ENCODE results near the gene GAS6. TPM values are rescaled to one million over a fixed set of nuclear protein-coding genes. Genes with fewer than 3 reads are reported as not detected.

GAS6 gene
- total RNA-seq, 4 donors from 2014 or later = 152 to 284 (median 169) TPM

- H3K27ac ChIP-seq = peak overlapping the region; percentile 56 to 95 (median 64)
- peak; percentile 70 for DNase-seq
- no peaks in the 10 kb centered on the region for H3K36me3 ChIP-seq
- H3K4me3 ChIP-seq = no peak overlapping the region
- H3K27me3 ChIP-seq = no peaks in the 10 kb centered on the region
- WGBS, 2 donors (ENCODE audit: low coverage in 1 of 2) = 51% methylated on average over 33 of the region's 33 CpGs; no CpG with 5 or more reads in 1 of the 2 donors
- TF ChIP-seq CTCF (IDR thresholded peaks at IDR 0.05) = no peak
- no peak for TF ChIP-seq POLR2AphosphoS5 (IDR thresholded peaks at IDR 0.05)
- TF ChIP-seq EP300 (IDR thresholded peaks at IDR 0.05; ENCODE audit: low read depth) = no peak
- TF ChIP-seq POLR2A (IDR thresholded peaks at IDR 0.05) = no peak
- H3K9me3 ChIP-seq = no peaks in the 10 kb centered on the region
- intact Hi-C loops (cut with DNase I; ENCODE audit: low total_unique reads) = no loop called here
- in situ Hi-C loops (cut with MboI; ENCODE audit: low pct_ligation_motif_present in 1 of 4, low pct_unique_long_range_greater_than_20kb in 1 of 4, low sequenced_read_pairs in 3 of 4) = no loop called here
- peaks cover 47 to 79% (median 65%) of the 10 kb centered on the region in 4 donors for H3K4me1 ChIP-seq
Observed at GRCh38 chr13:113855012-113855921, 8.6 kb downstream of the GAS6 start.

- TF ChIP-seq POLR2A (IDR thresholded peaks at IDR 0.05) (no peak), POLR2AphosphoS5 (IDR thresholded peaks at IDR 0.05) (no peak)
- H3K27ac ChIP-seq = peak overlapping the region; percentile 56 to 95 (median 64)
- H3K4me3 ChIP-seq = no peak overlapping the region
- in situ Hi-C loops (cut with MboI; ENCODE audit: low pct_ligation_motif_present in 1 of 4, low pct_unique_long_range_greater_than_20kb in 1 of 4, low sequenced_read_pairs in 3 of 4) = no loop called here
- H3K4me1 ChIP-seq = peaks cover 41 to 77% (median 65%) of the 10 kb centered on the region in 4 donors
- intact Hi-C loops (cut with DNase I; ENCODE audit: low total_unique reads) = no loop called here
- H3K9me3 ChIP-seq = no peaks in the 10 kb centered on the region
- 54% methylated on average over 31 of the region's 31 CpGs; no CpG with 5 or more reads in 1 of the 2 donors for WGBS, 2 donors (ENCODE audit: low coverage in 1 of 2)
- no peaks in the 10 kb centered on the region for H3K27me3 ChIP-seq
- no peak for DNase-seq
- H3K36me3 ChIP-seq = no peaks in the 10 kb centered on the region
Observed at GRCh38 chr13:113854238-113855011, 9.5 kb downstream of the GAS6 start.

GRCh38 chr13:113853518-113854237, 10.2 kb downstream of the GAS6 start:
- WGBS, 2 donors (ENCODE audit: low coverage in 1 of 2) = 62 to 65% methylated on average over 4 to 11 of the region's 11 CpGs

More at GRCh38 chr13:113853518-113854237, 10.2 kb downstream of the GAS6 start:
- DNase-seq = no peak
- Histone ChIP-seq H3K9me3 (no peaks in the 10 kb centered on the region), H3K4me1 (peaks cover 41 to 76% (median 70%) of the 10 kb centered on the region in 4 donors), H3K4me3 (no peak overlapping the region), H3K27ac (peak overlapping the region; percentile 17 to 95 (median 62)), H3K36me3 (no peaks in the 10 kb centered on the region), H3K27me3 (no peaks in the 10 kb centered on the region)
- TF ChIP-seq CTCF (IDR thresholded peaks at IDR 0.05) (no peak), POLR2AphosphoS5 (IDR thresholded peaks at IDR 0.05) (no peak), POLR2A (IDR thresholded peaks at IDR 0.05) (no peak), EP300 (IDR thresholded peaks at IDR 0.05; ENCODE audit: low read depth) (no peak)
- in situ Hi-C loops (cut with MboI; ENCODE audit: low pct_ligation_motif_present in 1 of 4, low pct_unique_long_range_greater_than_20kb in 1 of 4, low sequenced_read_pairs in 3 of 4) (no loop called here), intact Hi-C loops (cut with DNase I; ENCODE audit: low total_unique reads) (no loop called here)

All from transverse colon (tissue), 4 donors.